Upper lobe of right lung (tissue), 1 donor: ENCODE data around the gene ACAA2. TPM values are rescaled to one million over a fixed set of nuclear protein-coding genes. Genes with fewer than 3 reads are reported as not detected.

ENCODE experiments used
- ATAC-seq: fragments of 200-7000 bp; cut with Tn5 transposase; one replicate; pipeline ENCODE4 v1.9.1; 2020; ENCODE audit warnings: mild to moderate bottlenecking, moderate library complexity
- DNase-seq: peaks from one replicate; pipeline ENCODE4 v3.0.0-alpha.2; 2020
- H3K27ac ChIP-seq: fragments of 200-600 bp; one replicate; pipeline ENCODE4 v1.8.0; 2022
- H3K27me3 ChIP-seq: fragments of 200-600 bp; one replicate; pipeline ENCODE4 v1.8.0; 2022; ENCODE audit warnings: mild to moderate bottlenecking
- H3K36me3 ChIP-seq: fragments of 200-600 bp; one replicate; pipeline ENCODE4 v1.8.0; 2022
- H3K4me1 ChIP-seq: fragments of 200-600 bp; one replicate; pipeline ENCODE4 v1.8.0; 2022
- H3K4me3 ChIP-seq: fragments of 200-600 bp; one replicate; pipeline ENCODE4 v1.8.0; 2022; ENCODE audit warnings: mild to moderate bottlenecking
- H3K9me3 ChIP-seq: fragments of 200-600 bp; one replicate; pipeline ENCODE4 v1.8.0; 2022
- CTCF ChIP-seq: fragments of 200-600 bp; IDR thresholded peaks from one replicate; pipeline ENCODE4 v1.8.0; 2022; ENCODE audit warnings: antibody characterized with exemption
- intact Hi-C: fragments of 100-400 bp; cut with DNase I; formaldehyde crosslinking; loops from one replicate; pipeline ENCODE4 v1.11.0; 2022
- total RNA-seq: library from RNA; stranded (reverse); fragmentation: NEBNext Ultra II Directional; extraction: Animal tissue kit (Norgen Biotek cat#: 25700); gene quantifications from one replicate; pipeline ENCODE4 v1.2.1, GENCODE V29; 2021
- donor health status: DM: no; HTN: yes; CAD: no; lungs with severe emphysema.

ACAA2 gene
- total RNA-seq, 1 donor from 2014 or later = 68.9 TPM

GRCh38 chr18:49848115-49848514 is 34.8 kb upstream of the ACAA2 start:
- no peaks in the 10 kb centered on the region for H3K36me3 ChIP-seq
- TF ChIP-seq CTCF = no peak
- no peak overlapping the region for H3K4me3 ChIP-seq
- no peak for ATAC-seq
- H3K27me3 ChIP-seq = no peaks in the 10 kb centered on the region
- no peaks in the 10 kb centered on the region for H3K4me1 ChIP-seq
- intact Hi-C loops = no loop called here
- no peak for DNase-seq
- H3K9me3 ChIP-seq = no peaks in the 10 kb centered on the region
- no peak overlapping the region for H3K27ac ChIP-seq

- DNase-seq (no peak), ATAC-seq (no peak)
- Histone ChIP-seq H3K36me3 (no peaks in the 10 kb centered on the region), H3K4me3 (no peak overlapping the region), H3K27ac (no peak overlapping the region), H3K9me3 (no peaks in the 10 kb centered on the region), H3K4me1 (no peaks in the 10 kb centered on the region), H3K27me3 (no peaks in the 10 kb centered on the region)
- no peak for TF ChIP-seq CTCF
- intact Hi-C loops = no loop called here
Measured at GRCh38 chr18:49847524-49847923, 34.2 kb upstream of the ACAA2 start.

- DNase-seq = no peak
Measured at GRCh38 chr18:49846718-49847470, 33.6 kb upstream of the ACAA2 start.

GRCh38 chr18:49846361-49846662 is 33.0 kb upstream of the ACAA2 start:
- ATAC-seq (no peak), DNase-seq (no peak)
- H3K27ac ChIP-seq = no peak overlapping the region
- H3K4me1 ChIP-seq = no peaks in the 10 kb centered on the region
- intact Hi-C loops = no loop called here
- no peak for TF ChIP-seq CTCF
- H3K9me3 ChIP-seq = no peaks in the 10 kb centered on the region
- H3K4me3 ChIP-seq = no peak overlapping the region
- no peaks in the 10 kb centered on the region for H3K36me3 ChIP-seq
- H3K27me3 ChIP-seq = no peaks in the 10 kb centered on the region

More at GRCh38 chr18:49846718-49847470, 33.6 kb upstream of the ACAA2 start:
- H3K4me3 ChIP-seq = no peak overlapping the region
- no peaks in the 10 kb centered on the region for H3K36me3 ChIP-seq
- no peaks in the 10 kb centered on the region for H3K27me3 ChIP-seq
- no peak for TF ChIP-seq CTCF
- H3K27ac ChIP-seq = no peak overlapping the region
- H3K9me3 ChIP-seq = no peaks in the 10 kb centered on the region
- intact Hi-C loops = no loop called here
- ATAC-seq = no peak
- no peaks in the 10 kb centered on the region for H3K4me1 ChIP-seq

- no peaks in the 10 kb centered on the region for H3K9me3 ChIP-seq
- H3K4me3 ChIP-seq = no peak overlapping the region
- intact Hi-C loops = no loop called here
- DNase-seq (no peak), ATAC-seq (no peak)
- H3K27me3 ChIP-seq = no peaks in the 10 kb centered on the region
- no peaks in the 10 kb centered on the region for H3K4me1 ChIP-seq
- no peak overlapping the region for H3K27ac ChIP-seq
- H3K36me3 ChIP-seq = no peaks in the 10 kb centered on the region
- no peak for TF ChIP-seq CTCF
Measured at GRCh38 chr18:49845629-49846360, 32.5 kb upstream of the ACAA2 start.
